Ascending aorta (tissue), 2 donors: ENCODE results near the gene HLA-DQB1. TPM values are rescaled to one million over a fixed set of nuclear protein-coding genes. Genes with fewer than 3 reads are reported as not detected.

Experiments
- DNase-seq, 2 donors: peaks; one replicate each; pipeline ENCODE4 v3.0.0-alpha.2; 2019; ENCODE audit warnings: low spot score in 2 of 2
- H3K27ac ChIP-seq, 2 donors: fragments of 200-600 bp; sonication (generic); one replicate each; pipeline ENCODE4 v1.5.1; 2016 to 2017; ENCODE audit warnings: mild to moderate bottlenecking in 1 of 2
- H3K27me3 ChIP-seq: fragments of 200-600 bp; sonication (generic); one replicate; pipeline ENCODE4 v1.5.1; 2017
- H3K36me3 ChIP-seq, 2 donors: fragments of 200-600 bp; sonication (generic); one replicate each; pipeline ENCODE4 v1.5.1; 2016
- H3K4me1 ChIP-seq, 2 donors: fragments of 200-600 bp; sonication (generic); one replicate each; pipeline ENCODE4 v1.5.1; 2016 to 2017; ENCODE audit warnings: mild to moderate bottlenecking in 1 of 2
- H3K4me3 ChIP-seq, 2 donors: fragments of 200-600 bp; sonication (generic); one replicate each; pipeline ENCODE4 v1.5.1; 2016 to 2017; ENCODE audit warnings: mild to moderate bottlenecking in 1 of 2
- H3K9me3 ChIP-seq, 2 donors: fragments of 200-600 bp; sonication (generic); one replicate each; pipeline ENCODE4 v1.5.1; 2016
- intact Hi-C: fragments of 100-400 bp; cut with DNase I; formaldehyde crosslinking; loops from one replicate; pipeline ENCODE4 v1.15.1; 2023
- total RNA-seq: library from RNA; depleted of rRNA; stranded (reverse); fragments of >200 nt; gene quantifications from one replicate; pipeline ENCODE4 v1.1.0, GENCODE V29; 2016
- TF ChIP-seq, protein P1 (sequence below), 3 experiments: fragments of 200-600 bp in 2 of 3; fragments of 450-650 bp in 1 of 3; sonication (generic) in 2 of 3; IDR thresholded peaks; one replicate each; pipeline ENCODE4 v1.5.1; 2016 to 2019; ENCODE audit warnings: antibody characterized with exemption in 3 of 3, mild to moderate bottlenecking in 1 of 3, moderate library complexity in 1 of 3

Gene HLA-DQB1
- total RNA-seq, 1 donor from 2014 or later: 3.5 TPM

DNA sequence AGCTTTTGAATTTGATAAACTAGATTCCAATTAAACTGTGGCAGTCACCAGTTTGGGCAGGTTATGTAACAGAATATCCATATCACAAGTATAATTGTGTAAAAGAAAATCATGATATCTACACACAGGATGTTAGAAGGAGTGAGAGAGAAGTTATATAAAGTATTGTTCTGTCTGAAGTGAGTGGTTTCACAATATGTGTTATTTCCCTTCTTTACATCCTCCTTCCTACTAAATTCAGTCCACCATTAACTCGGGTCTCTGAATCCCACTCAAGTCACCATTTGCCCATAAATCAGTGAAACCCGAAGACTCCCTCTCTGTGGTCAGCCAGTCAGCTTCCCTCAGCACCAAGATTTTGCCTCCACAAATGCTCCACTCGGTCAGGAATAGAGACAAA lies 796 bp downstream of the HLA-DQB1 start:
- DNase-seq: no peak
- Histone ChIP-seq H3K27ac (no peak overlapping the region), H3K27me3 (no peaks in the 10 kb centered on the region), H3K4me1 (no peaks in the 10 kb centered on the region), H3K9me3 (no peaks in the 10 kb centered on the region), H3K4me3 (no peak overlapping the region), H3K36me3 (no peaks in the 10 kb centered on the region)
- TF ChIP-seq, protein P1, sequence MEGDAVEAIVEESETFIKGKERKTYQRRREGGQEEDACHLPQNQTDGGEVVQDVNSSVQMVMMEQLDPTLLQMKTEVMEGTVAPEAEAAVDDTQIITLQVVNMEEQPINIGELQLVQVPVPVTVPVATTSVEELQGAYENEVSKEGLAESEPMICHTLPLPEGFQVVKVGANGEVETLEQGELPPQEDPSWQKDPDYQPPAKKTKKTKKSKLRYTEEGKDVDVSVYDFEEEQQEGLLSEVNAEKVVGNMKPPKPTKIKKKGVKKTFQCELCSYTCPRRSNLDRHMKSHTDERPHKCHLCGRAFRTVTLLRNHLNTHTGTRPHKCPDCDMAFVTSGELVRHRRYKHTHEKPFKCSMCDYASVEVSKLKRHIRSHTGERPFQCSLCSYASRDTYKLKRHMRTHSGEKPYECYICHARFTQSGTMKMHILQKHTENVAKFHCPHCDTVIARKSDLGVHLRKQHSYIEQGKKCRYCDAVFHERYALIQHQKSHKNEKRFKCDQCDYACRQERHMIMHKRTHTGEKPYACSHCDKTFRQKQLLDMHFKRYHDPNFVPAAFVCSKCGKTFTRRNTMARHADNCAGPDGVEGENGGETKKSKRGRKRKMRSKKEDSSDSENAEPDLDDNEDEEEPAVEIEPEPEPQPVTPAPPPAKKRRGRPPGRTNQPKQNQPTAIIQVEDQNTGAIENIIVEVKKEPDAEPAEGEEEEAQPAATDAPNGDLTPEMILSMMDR (IDR thresholded peaks at IDR 0.05): no peak
- intact Hi-C loops: no loop called here

DNA sequence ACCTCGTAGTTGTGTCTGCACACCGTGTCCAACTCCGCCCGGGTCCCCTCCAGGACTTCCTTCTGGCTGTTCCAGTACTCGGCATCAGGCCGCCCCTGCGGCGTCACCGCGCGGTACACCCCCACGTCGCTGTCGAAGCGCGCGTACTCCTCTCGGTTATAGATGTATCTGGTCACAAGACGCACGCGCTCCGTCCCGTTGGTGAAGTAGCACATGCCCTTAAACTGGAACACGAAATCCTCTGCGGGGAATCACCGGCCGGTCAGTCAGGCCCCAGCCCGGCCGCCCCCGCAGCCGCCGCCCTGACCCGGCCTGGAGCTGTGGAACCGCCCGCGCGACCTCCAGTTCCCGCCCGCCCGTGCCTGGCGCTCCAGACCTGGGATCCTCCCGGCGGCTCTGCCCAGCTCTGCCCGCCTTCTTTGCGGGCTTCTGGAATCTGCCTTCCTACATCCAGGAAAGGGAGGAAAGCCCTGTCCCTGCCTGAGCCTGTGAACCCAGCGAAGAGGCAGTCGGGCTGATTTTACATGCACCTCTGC lies 1.6 kb downstream of the HLA-DQB1 start:
- intact Hi-C loops: no loop called here
- H3K36me3 ChIP-seq: no peaks in the 10 kb centered on the region
- no peak overlapping the region for H3K4me3 ChIP-seq
- no peaks in the 10 kb centered on the region for H3K4me1 ChIP-seq
- DNase-seq: peak in 1 of 2 donors; percentile 68
- TF ChIP-seq, protein P1 (IDR thresholded peaks at IDR 0.05): no peak
- H3K27ac ChIP-seq: no peak overlapping the region
- H3K9me3 ChIP-seq: no peaks in the 10 kb centered on the region
- H3K27me3 ChIP-seq: no peaks in the 10 kb centered on the region

DNA sequence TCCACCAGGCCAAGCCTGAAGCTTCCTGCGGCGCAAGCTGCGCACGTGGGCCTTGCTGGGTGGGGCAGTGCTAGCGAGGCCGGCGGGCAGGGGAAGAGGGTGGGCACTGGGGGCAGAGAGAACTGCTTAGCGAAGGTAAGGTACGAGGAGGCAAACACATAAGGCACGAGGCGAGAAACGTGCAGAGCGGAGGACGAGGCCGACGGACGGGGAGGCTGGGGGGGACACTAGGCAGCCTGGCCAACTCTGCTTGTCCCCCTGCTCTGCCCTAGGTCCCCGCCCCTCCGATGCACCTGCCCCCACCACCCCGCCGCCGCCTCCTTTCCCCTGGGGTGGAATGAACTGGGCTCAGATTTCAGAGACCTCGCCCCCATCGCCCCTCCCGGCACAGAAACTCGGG lies 2.1 kb downstream of the HLA-DQB1 start:
- H3K9me3 ChIP-seq: no peaks in the 10 kb centered on the region
- intact Hi-C loops: no loop called here
- no peaks in the 10 kb centered on the region for H3K4me1 ChIP-seq
- no peaks in the 10 kb centered on the region for H3K36me3 ChIP-seq
- no peaks in the 10 kb centered on the region for H3K27me3 ChIP-seq
- H3K4me3 ChIP-seq: no peak overlapping the region
- H3K27ac ChIP-seq: no peak overlapping the region
- DNase-seq: no peak
- TF ChIP-seq, protein P1 (IDR thresholded peaks at IDR 0.05): no peak

DNA sequence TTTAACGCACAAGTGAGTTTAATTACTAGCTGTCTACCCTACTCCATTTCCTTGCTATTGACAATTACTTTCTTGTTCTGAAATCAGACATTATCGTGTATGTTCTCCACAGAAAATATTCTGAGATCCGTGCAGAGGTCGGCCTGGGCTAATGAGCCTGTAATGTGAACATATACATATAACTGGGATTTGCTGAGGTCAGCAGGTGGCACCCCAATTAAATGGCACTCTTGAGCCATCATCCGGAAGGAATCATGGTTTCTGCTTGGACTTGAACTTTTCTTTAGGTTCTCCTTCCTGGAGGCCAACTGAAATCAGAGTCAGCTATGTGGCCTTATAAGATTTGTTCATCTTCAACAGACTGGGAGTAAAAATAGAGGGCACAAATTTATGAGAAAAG lies 3.6 kb downstream of the HLA-DQB1 start:
- TF ChIP-seq, protein P1 (IDR thresholded peaks at IDR 0.05): no peak
- intact Hi-C loops: no loop called here
- Histone ChIP-seq H3K4me1 (no peaks in the 10 kb centered on the region), H3K36me3 (no peaks in the 10 kb centered on the region), H3K27me3 (no peaks in the 10 kb centered on the region), H3K4me3 (no peak overlapping the region), H3K9me3 (no peaks in the 10 kb centered on the region), H3K27ac (no peak overlapping the region)
- DNase-seq: no peak

DNA sequence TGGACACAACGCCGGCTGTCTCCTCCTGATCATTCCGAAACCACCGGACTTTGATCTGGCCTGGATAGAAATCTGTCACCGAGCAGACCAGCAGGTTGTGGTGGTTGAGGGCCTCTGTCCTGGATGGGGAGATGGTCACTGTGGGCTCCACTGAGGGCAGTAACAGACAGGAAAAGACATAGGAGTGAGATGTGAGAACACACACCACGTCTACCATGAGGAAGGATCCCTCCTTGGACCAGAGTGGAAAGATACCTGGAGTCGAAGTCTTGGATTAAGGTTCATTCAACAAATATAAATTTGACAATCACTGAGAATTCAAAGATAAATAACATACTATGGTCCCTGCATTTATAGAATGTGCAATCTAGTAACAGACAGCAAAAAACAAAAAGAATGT lies 4.4 kb downstream of the HLA-DQB1 start:
- TF ChIP-seq, protein P1 (IDR thresholded peaks at IDR 0.05): no peak
- no peak overlapping the region for H3K27ac ChIP-seq
- intact Hi-C loops: no loop called here
- no peak overlapping the region for H3K4me3 ChIP-seq
- DNase-seq: no peak
- no peaks in the 10 kb centered on the region for H3K4me1 ChIP-seq
- no peaks in the 10 kb centered on the region for H3K9me3 ChIP-seq
- H3K36me3 ChIP-seq: no peaks in the 10 kb centered on the region
- H3K27me3 ChIP-seq: no peaks in the 10 kb centered on the region
